GM18907 (cell line): ENCODE measurements around the gene EXOSC1.
"Not testable (repeated sequence)": the region's sequence is repeated elsewhere in the genome, so short reads cannot be mapped to it uniquely, and the experiment has no call there.

ENCODE experiments used
- ATAC-seq: cut with Tn5 transposase; IDR thresholded peaks from one replicate; pipeline ENCODE4 v1.9.1; 2021; ENCODE audit warnings: mild to moderate bottlenecking, moderate library complexity; ENCODE audit not compliant: unreplicated experiment

The EXOSC1 gene

DNA sequence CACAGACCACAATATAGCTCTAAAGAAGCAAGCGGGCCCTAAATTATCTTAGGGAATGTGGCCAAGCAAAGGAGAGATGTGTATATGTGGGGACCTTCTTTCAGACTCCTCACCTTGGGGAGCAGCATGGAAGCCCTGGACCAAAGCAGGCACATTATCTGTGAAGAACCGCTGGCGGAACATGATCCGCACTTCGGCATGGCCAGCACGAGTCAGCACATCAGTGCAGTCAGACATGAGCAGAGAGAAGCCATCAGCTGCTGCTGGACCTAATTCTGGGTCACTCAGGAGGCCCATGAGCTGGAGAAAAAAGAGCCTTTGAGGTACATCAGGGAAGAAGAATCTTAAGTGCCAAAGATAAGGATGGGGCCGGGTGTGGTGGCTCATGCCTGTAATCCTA lies 14.1 kb upstream of the EXOSC1 start:
- no peak for ATAC-seq

DNA sequence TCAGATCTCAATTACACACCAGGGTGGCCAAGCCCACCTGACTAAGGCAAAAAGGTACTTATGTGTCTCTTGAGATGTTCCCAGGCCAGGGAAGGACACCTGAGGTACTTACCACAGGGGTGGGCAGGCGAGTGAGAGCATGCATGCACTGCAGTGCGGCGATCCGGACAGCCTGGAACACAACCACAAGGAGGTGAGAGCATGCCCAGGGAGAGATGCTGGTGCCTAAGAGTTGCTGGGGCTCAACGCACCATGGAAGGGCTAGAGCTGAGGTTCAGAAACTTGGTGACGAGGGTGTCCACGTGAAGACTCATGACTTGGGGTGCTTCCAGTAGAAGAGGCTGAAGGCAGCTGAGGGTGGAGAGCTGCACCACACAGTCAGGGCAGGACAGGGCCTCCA lies 13.3 kb upstream of the EXOSC1 start:
- no peak for ATAC-seq

DNA sequence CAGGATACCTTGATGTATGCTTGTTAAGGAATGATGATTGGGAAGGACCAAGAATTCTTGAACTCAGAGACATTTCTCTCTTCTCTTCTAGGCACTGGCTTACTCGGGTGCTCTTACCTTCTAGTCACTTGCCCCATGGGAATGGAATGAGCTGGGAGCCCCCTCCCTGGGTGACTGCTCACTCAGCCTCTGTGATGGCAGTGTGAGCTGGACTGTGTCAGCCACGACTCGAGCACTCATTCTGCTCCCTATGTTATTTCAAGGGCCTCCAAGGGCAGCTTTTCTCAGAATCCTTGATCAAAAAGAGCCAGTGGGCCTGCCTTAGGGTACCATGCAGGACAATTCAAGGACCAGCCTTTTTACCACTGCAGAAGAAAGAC lies 10.9 kb upstream of the EXOSC1 start:
- ATAC-seq, result no peak

DNA sequence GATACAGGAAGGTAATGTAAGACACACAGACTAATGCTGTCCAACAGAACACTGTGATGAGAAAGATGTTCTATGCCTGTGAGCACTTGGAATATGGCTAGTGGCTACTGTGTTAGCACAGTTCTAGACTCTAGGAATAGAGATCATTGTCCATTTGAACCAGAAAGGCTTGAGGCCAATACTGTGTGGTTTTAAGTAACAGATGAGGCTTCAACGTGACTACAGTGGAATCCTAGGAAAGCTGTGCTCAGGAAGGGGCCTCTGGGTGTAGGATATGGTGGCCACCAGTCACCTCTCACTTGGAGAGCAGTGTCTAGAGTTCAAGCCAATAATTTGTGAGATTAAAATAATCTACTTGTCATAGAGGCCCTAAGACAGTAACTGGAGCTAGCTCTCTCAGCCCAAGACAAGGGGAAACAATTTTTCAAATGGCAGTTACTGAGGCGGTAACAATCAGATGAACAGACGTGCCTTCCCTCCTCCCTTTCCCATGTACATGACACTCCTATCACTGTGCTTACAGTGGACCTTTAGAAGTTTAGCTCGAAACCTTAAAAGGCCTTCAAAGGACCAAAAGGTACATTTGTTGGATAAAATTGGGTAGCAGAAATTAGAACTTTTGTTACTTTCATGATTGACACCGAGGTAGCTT lies 10.4 kb upstream of the EXOSC1 start:
- no peak for ATAC-seq

DNA sequence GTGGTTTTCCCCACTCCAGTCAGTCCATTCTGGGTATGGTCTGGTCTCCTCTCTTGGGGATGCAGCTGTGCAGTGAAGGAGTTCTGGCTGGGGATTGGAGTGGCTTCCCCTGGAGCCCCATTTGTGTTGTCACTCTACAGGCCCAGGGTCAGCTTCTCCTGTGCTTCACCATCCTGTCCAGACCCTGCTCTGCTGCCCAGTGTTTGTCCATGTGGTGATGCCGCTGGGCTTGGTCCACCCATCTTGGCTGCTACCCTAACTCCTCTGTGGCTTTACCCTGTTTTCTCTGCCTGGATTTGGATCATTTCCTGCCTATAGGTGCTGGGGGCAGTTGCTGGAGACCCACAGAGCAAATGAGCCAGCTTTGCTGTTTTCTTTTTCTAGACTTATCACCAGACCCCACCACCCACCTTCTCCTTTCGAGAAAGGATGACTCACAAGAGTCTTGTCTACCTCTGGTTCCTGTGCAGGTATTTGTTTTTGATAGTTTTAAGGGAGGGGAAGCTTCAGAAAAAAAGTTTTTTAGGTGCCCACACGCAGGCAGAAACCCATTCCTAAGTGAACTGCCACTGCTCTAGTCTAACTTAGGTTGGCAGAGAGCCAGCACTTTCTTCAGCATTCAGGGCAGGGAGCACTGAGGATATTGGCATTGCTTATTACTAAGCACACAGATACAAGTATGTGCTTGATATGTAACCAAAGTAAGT lies 8.7 kb upstream of the EXOSC1 start:
- no peak for ATAC-seq

DNA sequence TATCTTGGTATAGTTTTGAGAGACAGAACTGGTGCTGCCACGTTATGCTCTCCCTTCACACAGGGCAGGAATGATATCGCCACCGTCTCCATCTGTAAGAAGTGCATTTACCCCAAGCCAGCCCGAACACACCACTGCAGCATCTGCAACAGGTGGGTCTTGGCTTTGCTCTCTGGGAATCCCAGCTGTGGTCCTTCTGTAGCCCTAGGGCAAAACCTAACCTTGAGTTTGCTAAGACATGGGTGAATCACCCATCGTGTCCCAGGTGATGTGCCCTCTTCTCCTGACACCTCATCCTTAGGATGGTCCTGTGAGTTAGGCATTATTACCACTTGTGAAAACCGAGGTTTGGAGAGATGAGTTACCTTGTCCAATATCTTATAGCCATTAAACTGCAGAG lies 6.5 kb upstream of the EXOSC1 start:
- ATAC-seq, result no peak

DNA sequence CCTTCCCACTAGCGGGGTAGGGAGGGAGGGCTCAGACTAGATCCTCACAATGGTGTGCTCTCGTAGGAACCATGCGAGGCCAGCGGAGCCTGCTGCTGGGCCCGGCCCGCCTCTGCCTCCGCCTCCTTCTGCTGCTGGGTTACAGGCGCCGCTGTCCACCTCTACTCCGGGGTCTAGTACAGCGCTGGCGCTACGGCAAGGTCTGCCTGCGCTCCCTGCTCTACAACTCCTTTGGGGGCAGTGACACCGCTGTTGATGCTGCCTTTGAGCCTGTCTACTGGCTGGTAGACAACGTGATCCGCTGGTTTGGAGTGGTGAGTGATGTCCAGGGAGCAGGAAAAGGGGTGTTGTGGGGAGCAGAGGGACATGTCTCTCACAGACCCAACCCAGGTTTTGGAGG lies 5.8 kb upstream of the EXOSC1 start:
- ATAC-seq, result no peak

DNA sequence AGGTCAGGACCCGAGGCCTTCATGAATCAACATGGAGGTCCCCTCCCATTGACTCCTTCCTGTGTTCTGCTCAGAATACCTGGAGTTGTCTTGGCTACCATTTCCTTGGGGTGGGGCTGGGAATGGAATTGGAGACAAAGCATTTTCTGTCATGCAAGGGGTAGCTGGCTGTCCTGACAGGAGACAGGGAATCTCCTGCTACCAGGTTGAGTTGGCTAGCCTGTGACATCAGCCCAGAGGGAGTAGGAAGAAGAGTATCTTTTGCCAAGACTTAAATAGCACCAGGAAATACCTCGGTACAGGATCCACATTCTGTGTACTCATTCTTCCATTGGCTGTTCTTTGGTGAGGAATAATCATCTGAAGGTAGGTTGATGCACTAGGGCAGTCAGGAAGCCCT lies 5.0 kb upstream of the EXOSC1 start:
- ATAC-seq, result no peak

DNA sequence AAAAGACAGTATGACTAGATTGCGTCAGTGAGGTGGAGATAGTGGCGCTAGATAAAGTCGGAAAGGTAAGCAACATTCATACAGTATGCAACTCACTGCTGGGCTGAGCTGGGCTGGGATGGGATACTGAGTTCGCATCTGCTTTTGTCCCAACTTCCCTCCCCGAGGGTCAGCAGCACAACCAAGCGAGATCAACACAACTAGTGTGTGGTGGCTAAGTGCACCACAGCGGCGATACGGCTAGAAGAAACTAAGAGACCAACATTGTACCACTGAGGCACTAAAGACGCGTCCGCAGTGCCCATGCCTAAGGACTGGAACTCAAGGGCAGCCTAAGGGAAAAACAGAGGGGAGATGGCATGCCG lies 467 bp downstream of the EXOSC1 start:
- no peak for ATAC-seq

DNA sequence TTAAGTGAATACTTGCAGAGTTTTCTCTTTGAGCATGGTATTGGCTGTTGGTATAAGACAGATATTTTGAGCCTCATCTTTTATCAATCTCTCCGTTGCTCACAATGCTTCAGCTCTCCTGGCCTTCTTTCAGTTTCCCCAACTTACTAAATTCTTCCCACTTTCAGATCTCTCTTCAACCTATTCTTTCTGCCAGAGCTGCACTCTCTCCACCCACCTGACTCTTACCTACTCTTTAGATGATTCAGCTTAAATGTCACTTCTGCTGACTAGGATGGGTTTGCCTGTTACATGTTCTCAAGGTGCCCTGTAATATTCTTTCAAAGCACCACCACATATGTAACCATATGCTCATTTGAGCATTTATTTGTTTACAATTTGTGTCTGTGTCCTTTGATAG lies 1.6 kb downstream of the EXOSC1 start:
- no peak for ATAC-seq

DNA sequence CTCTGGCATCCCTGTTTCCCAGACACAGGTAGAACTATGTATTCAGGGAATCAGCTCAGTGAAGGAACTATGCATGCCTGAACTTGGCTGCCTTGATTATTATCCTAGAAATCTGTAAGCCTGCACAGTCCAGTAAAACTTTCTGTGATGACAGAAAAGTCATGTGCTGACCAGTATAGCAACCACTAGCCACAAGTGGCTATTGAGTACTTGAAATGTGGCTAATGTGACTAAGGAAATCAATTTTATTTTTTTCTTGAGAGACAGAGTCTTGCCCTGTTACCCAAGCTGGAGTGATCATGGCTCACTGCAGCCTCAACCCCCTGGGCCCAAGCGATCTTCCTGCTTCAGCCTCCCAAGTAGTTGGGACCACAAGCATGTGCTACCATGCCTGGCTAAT lies 3.5 kb downstream of the EXOSC1 start:
- ATAC-seq, result no peak

DNA sequence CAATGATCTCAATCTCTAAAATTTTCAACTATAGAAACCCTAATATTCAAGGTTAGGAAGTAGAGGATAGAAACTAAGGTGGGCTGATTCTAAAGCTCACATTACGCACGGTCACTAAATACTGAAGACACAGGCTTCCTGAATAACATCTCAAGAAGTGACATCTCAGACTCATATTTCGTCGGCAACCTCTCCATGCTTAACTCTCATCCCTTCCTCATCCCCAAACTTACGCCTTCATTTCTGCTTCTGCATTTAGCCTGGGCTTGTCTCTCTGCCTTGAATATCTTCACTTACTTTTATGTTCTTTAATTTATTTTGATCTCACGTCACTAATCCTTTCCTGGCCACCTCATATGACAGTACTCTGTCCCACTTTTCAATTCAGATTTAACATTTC lies 10.6 kb downstream of the EXOSC1 start:
- ATAC-seq, result no peak

DNA sequence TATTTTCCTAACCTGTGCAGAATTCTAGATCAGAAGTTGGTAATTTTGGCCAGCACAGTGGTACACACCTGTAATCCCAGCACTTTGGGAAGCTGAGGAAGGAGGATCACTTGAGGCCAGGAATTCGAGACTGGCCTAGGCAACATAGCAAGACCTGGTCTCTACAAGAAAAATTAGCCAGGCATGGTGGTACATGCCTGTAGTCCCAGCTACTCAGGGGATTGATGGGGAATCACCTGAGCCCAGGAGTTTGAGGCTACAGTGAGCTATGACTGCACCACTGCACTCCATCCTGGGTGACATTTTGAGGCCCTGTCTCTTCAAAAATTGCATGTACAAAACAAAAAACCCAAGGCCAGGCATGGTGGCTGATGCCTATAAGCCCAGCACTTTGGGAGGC lies 11.2 kb downstream of the EXOSC1 start:
- ATAC-seq, result no peak

DNA sequence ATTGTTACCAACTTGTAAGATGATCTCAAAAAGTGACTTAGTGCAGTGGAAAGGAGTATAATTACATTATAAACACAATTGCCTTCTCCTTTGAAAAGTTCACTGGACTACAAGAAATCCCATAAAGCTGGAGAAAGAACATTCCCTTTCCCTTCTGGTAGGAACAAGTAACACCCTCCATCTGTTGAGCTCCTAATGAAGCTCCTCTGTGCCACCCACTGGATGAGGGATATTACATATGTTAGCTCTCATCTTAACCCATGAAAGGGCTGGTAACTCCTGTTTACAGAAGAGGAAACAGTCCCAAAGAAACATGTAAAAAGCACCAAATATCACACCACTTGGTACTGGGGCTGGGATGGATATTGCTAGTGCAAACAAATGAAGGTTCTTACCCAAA lies 11.8 kb downstream of the EXOSC1 start:
- no peak for ATAC-seq

DNA sequence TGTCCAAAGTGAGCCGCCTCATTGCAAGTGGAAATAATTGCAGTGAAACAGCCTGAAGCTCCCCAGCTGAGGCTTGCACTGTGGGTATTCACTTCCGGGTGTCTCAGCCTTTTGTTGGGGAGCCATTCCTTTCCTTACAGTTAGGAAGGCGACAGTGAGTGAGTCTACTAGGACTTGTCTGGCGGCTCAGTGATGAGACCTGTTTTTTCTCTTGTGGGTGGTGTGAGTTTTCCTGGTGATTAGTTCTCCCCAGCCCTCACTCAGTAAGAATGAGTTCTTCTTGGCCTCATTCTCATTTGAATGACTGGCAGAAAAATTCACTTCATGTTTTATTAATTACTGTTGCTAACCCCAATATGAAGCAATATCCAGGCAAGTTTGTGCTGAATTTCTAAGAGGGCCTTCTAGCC lies 17.2 kb downstream of the EXOSC1 start:
- no peak for ATAC-seq

DNA sequence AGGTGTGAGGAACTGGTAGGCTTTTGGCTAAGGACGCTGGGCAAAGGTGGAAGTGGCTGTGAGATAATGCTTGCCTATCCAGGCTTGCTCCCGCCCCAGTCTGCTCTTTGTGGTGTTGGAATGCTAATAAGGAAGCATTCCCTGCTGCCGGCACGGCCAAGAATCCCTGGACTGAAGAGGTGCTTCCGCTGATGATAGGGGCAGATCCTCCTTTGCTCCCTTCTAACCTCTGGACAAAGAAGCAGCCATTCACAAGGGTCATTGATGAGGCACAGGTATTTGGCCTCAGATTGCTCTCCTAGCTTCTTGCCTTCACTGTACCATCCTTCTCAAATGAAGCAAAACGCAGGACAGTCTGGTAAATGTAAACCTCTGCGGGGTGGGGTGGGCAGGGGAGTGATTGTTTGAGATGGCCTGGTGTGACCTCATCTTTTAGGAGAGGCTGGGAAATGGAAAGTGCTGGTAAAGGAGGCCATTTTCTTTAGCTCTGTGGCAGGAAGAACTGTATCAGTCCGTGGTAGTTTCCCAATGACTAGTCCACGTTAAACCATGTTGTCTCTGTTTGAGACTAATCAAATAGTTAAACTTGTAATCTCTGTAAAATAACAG lies 18.1 kb downstream of the EXOSC1 start:
- no peak for ATAC-seq

DNA sequence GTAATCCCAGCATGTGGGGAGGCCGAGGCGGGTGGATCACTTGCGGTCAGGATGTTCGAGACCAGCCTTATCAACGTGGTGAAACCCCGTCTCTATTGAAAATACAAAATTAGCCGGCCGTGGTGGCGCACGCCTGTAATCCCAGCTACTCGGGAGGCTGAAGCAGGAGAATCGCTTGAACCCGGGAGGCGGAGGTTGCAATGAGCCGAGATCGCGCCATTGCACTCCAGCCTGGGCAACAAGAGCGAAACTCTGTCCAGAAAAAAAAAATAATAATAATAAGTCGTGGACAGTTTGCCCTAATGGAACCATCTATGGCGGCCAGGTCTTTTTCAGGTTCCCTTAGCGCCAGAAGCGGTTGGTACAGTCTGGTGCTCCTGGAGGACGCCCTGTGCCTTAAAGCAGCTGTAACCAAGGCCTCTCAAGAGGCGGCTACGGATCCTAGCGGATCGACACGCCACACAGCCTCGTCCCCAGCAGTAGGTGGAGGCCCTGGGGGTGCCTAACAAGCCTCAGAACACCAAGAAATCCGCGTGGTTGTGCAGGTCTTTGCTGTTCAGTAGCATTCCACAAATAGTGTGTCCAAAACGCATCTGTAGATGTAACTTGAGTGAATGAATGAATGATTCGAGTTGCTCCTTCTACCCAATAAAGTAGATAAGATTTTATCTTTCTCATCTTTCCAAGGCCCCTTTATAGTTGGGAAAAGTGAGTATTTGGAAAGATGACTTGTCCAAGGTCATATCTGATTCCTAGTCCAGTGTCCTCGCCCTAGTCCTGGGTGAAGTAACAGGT lies 18.8 kb downstream of the EXOSC1 start:
- ATAC-seq, result no peak

DNA sequence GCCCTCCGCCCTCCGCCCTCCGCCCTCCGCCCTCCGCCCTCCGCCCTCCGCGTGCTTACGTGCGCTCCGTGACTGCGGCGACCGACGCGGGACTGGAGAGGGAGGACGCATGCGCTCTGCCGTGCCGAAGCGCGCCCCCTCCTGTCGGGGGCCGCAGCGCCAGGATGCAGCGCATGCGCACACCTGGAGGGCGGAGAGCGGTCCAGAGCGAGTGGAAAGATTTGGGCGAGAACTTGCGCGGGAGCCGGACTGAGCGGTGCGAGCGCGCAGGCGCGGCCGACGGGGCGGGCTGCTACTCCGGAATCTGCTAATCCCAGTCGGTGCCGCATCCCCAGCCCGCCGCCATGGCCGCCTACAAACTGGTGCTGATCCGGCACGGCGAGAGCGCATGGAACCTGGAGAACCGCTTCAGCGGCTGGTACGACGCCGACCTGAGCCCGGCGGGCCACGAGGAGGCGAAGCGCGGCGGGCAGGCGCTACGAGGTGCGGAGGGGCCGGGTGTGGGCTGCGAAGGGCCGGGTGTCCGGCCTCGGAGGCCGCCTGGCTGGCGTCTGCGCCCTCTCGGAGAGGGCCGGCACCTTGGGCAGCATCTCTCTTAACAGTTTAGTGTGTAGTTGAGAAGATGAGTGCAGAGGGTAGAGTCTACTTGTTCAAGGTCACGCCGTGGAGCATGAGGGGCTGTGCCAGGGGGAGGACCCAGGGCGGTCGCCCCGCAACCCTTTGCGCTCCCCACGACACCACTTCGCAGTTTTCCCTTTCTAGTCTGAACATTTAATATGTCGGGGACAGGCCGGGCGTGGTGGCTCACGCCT lies 19.6 kb downstream of the EXOSC1 start, which contains the start of gene PGAM1:
PGAM1 (plus strand) TSS at position 228 of the 812 bp plus-strand sequence; CDS start at position 345, 117 bp downstream.
- peak; percentile 86 for ATAC-seq

DNA sequence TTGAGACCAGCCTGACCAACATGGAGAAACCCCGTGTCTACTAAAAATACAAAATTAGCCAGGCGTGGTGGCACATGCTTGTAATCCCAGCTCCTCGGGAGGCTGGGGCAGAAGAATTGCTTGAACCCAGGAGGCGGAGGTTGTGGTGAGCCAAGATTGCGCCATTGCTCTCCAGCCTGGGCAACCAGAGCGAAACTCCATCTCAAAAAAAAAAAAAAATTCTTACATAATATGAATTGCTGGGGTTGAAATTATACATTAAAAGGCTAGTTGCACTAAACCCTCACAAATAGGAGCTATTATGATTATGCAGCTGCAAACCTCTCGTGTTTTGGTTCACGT lies 22.1 kb downstream of the EXOSC1 start:
- not testable (repeated sequence) for ATAC-seq

DNA sequence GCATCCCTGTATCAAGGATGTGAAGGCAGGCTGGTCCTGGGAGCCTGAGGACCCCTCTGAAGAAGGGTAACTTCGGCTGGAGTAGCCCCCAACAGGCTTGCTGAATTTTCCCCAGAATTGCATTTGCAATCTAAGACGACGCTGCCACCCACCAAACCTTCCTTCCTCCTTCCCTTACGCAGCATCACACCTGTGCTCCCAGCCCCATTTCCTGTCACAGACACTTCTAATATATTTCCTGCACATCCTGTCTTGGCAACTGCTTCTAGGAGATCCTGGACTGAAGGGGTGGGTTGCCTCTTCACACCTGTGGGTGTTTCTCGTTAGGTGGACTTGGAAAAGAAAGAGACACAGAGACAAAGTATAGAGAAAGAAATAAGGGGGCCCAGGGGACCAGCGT lies 29.2 kb downstream of the EXOSC1 start:
- no peak for ATAC-seq

DNA sequence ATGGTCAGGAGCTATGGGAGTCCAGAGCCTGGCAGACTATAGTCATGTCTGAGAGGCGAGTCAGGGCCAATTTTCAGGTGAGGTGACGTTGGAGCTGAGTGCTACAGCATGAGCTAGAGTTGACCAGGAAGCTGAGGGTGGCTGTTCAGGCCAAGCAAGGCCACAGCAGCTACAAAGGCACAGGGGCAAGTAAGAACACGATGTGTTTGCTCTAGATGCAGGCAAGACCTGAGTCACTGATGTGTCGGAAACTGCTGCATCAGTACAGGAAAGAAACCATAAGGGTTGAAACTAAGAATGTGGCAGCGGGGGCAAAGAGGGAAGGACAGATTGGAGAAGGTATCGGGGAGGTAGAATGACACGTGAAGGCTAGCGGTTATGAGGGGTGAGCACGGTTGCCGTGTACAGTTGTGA lies 32.9 kb downstream of the EXOSC1 start:
- no peak for ATAC-seq
